ENCODE results near the gene PRND. TPM values are rescaled to one million over a fixed set of nuclear protein-coding genes. Genes with fewer than 3 reads are reported as not detected.

The PRND gene
- total and polyA plus RNA-seq, 2 donors (not counting 1 experiment from before 2014, with no cell fraction given) = not detected

GRCh38 chr20:4710106-4710475 lies 11.6 kb upstream of the PRND start:
- Histone ChIP-seq H3K9ac (ENCODE audit: insufficient read depth, low read length) (no peak overlapping the region), H3K36me3 (ENCODE audit: control insufficient read depth, insufficient read depth, low read length) (no peaks in the 10 kb centered on the region), H3K79me2 (ENCODE audit: control insufficient read depth, insufficient read depth, low read length) (no peaks in the 10 kb centered on the region), H2AFZ (ENCODE audit: low read length) (no peak overlapping the region), H3K4me2 (ENCODE audit: extremely low read depth, insufficient read depth, low read length) (no peak overlapping the region), H3K9me3 (ENCODE audit: control insufficient read depth, insufficient read depth, low read depth, low read length) (no peaks in the 10 kb centered on the region), H3K4me1 (ENCODE audit: control insufficient read depth, extremely low read depth, insufficient read depth, low read length) (no peaks in the 10 kb centered on the region), H3K27ac (ENCODE audit: insufficient read depth, low read length) (no peak overlapping the region), H3K4me3 (replicated peaks in 1 of 4; ENCODE audit: control extremely low read depth in 1 of 4, insufficient read depth in 1 of 4, low read depth in 3 of 4, low read length in 4 of 4) (no peak overlapping the region), H4K20me1 (ENCODE audit: control insufficient read depth, extremely low read depth, insufficient read depth, low read length) (no peaks in the 10 kb centered on the region), H3K27me3 (ENCODE audit: control insufficient read depth, insufficient read depth, low read length) (peaks cover 5% of the 10 kb centered on the region)
- TF ChIP-seq CTCF (conservative IDR thresholded peaks at IDR 0.05 in 1 of 2, IDR thresholded peaks at IDR 0.05 in 1 of 2; ENCODE audit: low read depth in 1 of 2, low read length in 2 of 2) = no peak
- TF ChIP-seq EZH2 (IDR thresholded peaks at IDR 0.05; ENCODE audit: low read length, missing control alignments) = no peak
- DNase-seq (ENCODE audit: low read depth in 2 of 2) = no peak

GRCh38 chr20:4711511-4711910 lies 10.2 kb upstream of the PRND start:
- Histone ChIP-seq H3K79me2 (ENCODE audit: control insufficient read depth, insufficient read depth, low read length) (no peaks in the 10 kb centered on the region), H3K27me3 (ENCODE audit: control insufficient read depth, insufficient read depth, low read length) (peaks cover 5% of the 10 kb centered on the region), H3K27ac (ENCODE audit: insufficient read depth, low read length) (no peak overlapping the region), H3K36me3 (ENCODE audit: control insufficient read depth, insufficient read depth, low read length) (no peaks in the 10 kb centered on the region), H3K4me2 (ENCODE audit: extremely low read depth, insufficient read depth, low read length) (no peak overlapping the region), H3K9me3 (ENCODE audit: control insufficient read depth, insufficient read depth, low read depth, low read length) (no peaks in the 10 kb centered on the region), H3K4me1 (ENCODE audit: control insufficient read depth, extremely low read depth, insufficient read depth, low read length) (no peaks in the 10 kb centered on the region), H4K20me1 (ENCODE audit: control insufficient read depth, extremely low read depth, insufficient read depth, low read length) (no peaks in the 10 kb centered on the region), H3K4me3 (replicated peaks in 1 of 4; ENCODE audit: control extremely low read depth in 1 of 4, insufficient read depth in 1 of 4, low read depth in 3 of 4, low read length in 4 of 4) (no peak overlapping the region), H2AFZ (ENCODE audit: low read length) (no peak overlapping the region), H3K9ac (ENCODE audit: insufficient read depth, low read length) (no peak overlapping the region)
- DNase-seq (ENCODE audit: low read depth in 2 of 2) = no peak
- TF ChIP-seq EZH2 (IDR thresholded peaks at IDR 0.05; ENCODE audit: low read length, missing control alignments) (no peak), CTCF (conservative IDR thresholded peaks at IDR 0.05 in 1 of 2, IDR thresholded peaks at IDR 0.05 in 1 of 2; ENCODE audit: low read depth in 1 of 2, low read length in 2 of 2) (no peak)

GRCh38 chr20:4713401-4713800 lies 8.3 kb upstream of the PRND start:
- Histone ChIP-seq H4K20me1 (ENCODE audit: control insufficient read depth, extremely low read depth, insufficient read depth, low read length) (no peaks in the 10 kb centered on the region), H3K4me3 (replicated peaks in 1 of 4; ENCODE audit: control extremely low read depth in 1 of 4, insufficient read depth in 1 of 4, low read depth in 3 of 4, low read length in 4 of 4) (no peak overlapping the region), H3K9ac (ENCODE audit: insufficient read depth, low read length) (no peak overlapping the region), H3K27me3 (ENCODE audit: control insufficient read depth, insufficient read depth, low read length) (peaks cover 5% of the 10 kb centered on the region), H3K4me2 (ENCODE audit: extremely low read depth, insufficient read depth, low read length) (no peak overlapping the region), H3K9me3 (ENCODE audit: control insufficient read depth, insufficient read depth, low read depth, low read length) (no peaks in the 10 kb centered on the region), H3K27ac (ENCODE audit: insufficient read depth, low read length) (no peak overlapping the region), H3K36me3 (ENCODE audit: control insufficient read depth, insufficient read depth, low read length) (no peaks in the 10 kb centered on the region), H3K4me1 (ENCODE audit: control insufficient read depth, extremely low read depth, insufficient read depth, low read length) (no peaks in the 10 kb centered on the region), H3K79me2 (ENCODE audit: control insufficient read depth, insufficient read depth, low read length) (no peaks in the 10 kb centered on the region), H2AFZ (ENCODE audit: low read length) (no peak overlapping the region)
- peak in 1 of 2 donors; percentile 63 for DNase-seq (ENCODE audit: low read depth in 2 of 2)
- TF ChIP-seq EZH2 (IDR thresholded peaks at IDR 0.05; ENCODE audit: low read length, missing control alignments) = no peak
- TF ChIP-seq CTCF (conservative IDR thresholded peaks at IDR 0.05 in 1 of 2, IDR thresholded peaks at IDR 0.05 in 1 of 2; ENCODE audit: low read depth in 1 of 2, low read length in 2 of 2) = no peak
